Loucy (cell line): ENCODE measurements around the gene CAMTA1.

Experiments used
- EZH2phosphoT487 ChIP-seq: fragments of 200-600 bp; IDR thresholded peaks from 2 replicates; pipeline ENCODE4 v1.6.1; 2018; ENCODE audit warnings: antibody characterized with exemption, mild to moderate bottlenecking, moderate library complexity, borderline replicate concordance
- TF ChIP-seq, protein P1 (sequence below): fragments of 200-600 bp; sonication (generic); conservative IDR thresholded peaks from 2 replicates; pipeline ENCODE4 v1.5.1; 2014; ENCODE audit warnings: mild to moderate bottlenecking, antibody characterized with exemption, low read length

DNA sequence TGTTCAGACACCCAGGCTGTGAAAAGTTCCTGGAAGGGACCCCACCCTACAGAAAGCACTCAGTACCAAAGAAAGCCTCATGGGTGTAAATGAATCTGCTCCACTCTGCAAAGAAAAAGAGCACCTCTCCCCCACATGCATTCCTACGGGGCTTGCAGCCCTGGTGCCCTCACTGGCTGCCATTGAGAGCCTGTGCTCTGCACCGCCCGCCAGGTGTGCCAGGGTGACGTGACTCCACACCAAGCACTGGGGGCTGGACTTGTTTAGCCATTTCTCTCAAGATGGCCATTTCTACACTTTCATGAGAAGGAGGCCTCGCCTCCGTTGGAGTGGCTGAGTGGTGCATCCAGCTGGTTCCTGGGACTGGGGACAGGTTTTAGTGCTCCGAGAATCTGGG is 605.3 kb downstream of the CAMTA1 start:
- TF ChIP-seq, protein P1, sequence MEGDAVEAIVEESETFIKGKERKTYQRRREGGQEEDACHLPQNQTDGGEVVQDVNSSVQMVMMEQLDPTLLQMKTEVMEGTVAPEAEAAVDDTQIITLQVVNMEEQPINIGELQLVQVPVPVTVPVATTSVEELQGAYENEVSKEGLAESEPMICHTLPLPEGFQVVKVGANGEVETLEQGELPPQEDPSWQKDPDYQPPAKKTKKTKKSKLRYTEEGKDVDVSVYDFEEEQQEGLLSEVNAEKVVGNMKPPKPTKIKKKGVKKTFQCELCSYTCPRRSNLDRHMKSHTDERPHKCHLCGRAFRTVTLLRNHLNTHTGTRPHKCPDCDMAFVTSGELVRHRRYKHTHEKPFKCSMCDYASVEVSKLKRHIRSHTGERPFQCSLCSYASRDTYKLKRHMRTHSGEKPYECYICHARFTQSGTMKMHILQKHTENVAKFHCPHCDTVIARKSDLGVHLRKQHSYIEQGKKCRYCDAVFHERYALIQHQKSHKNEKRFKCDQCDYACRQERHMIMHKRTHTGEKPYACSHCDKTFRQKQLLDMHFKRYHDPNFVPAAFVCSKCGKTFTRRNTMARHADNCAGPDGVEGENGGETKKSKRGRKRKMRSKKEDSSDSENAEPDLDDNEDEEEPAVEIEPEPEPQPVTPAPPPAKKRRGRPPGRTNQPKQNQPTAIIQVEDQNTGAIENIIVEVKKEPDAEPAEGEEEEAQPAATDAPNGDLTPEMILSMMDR, result no peak
- no peak for TF ChIP-seq EZH2phosphoT487
